Measurements from ENCODE around the gene PLXDC2.

GRCh38 chr10:19847321-19847720, 31.1 kb downstream of the PLXDC2 start:
- TF ChIP-seq POLR2A (IDR thresholded peaks at IDR 0.05; ENCODE audit: low read depth, low read length) (no peak), TAF1 (IDR thresholded peaks at IDR 0.05; ENCODE audit: low read depth, low read length) (no peak)
